HepG2 (cell line): ENCODE measurements around the gene NUB1. TPM values are rescaled to one million over a fixed set of nuclear protein-coding genes. Genes with fewer than 3 reads are reported as not detected.

ENCODE experiments used
- ATAC-seq: fragments of 200-7000 bp; cut with Tn5 transposase; 3 replicates; pipeline ENCODE4 v1.9.1; 2020; ENCODE audit warnings: mild to moderate bottlenecking, moderate library complexity
- BruUV-seq: library from RNA; stranded (reverse); fragments of 400-500 nt; replicated peaks from 2 replicates; lab custom pipeline; 2021; lab: Mats Ljungman, UMichigan
- CTCF ChIA-PET: fragments of 300-600 bp; formaldehyde crosslinking; extraction: SDS; loops from one replicate; lab custom pipeline; 2021; ENCODE audit warnings: low total read pairs, inconsistent platforms, low intra/inter-chr PET ratio; lab: Yijun Ruan, JAX
- POLR2A ChIA-PET: fragments of 350-600 bp; sonication (Branson Sonifier 250); formaldehyde crosslinking; loops from one replicate; lab custom pipeline; 2020; ENCODE audit warnings: antibody characterized with exemption, inconsistent platforms; lab: Yijun Ruan, JAX
- DNase-seq: peaks from one replicate; pipeline ENCODE4 v3.0.0-alpha.2; 2015; ENCODE audit warnings: low spot score
- FAIRE-seq: peaks from 3 replicates; lab custom pipeline; 2011; peaks lifted over from hg19 to GRCh38; lab: Jason Lieb, UNC
- H2AFZ ChIP-seq: one replicate; pipeline ENCODE4 v1.6.1; 2011; ENCODE audit warnings: low read length, inconsistent platforms
- H3K27ac ChIP-seq: fragments of 300-600 bp; 3 replicates; pipeline ENCODE4 v1.8.0; 2011; ENCODE audit warnings: mixed run types, mild to moderate bottlenecking, mixed read lengths, low read length, inconsistent platforms; ENCODE audit not compliant: insufficient read depth; ENCODE audit errors: extremely low read length
- H3K27me3 ChIP-seq, 2 experiments: fragments of 200-600 bp in 1 of 2; 2 replicates in 1 of 2; 3 replicates in 1 of 2; pipeline versions ENCODE4 v1.6.0 to v1.8.0; 2011; ENCODE audit warnings: low read length in 2 of 2, mild to moderate bottlenecking in 2 of 2, moderate library complexity in 2 of 2, inconsistent platforms in 1 of 2; ENCODE audit not compliant: insufficient read depth in 2 of 2, control insufficient read depth in 1 of 2
- H3K36me3 ChIP-seq, 2 experiments: fragments of 200-600 bp in 1 of 2; replicated peaks in 1 of 2; 2 replicates in 1 of 2; 3 replicates in 1 of 2; pipeline versions ENCODE4 v1.5.1 to v1.8.0; 2011; ENCODE audit warnings: low read length in 2 of 2, inconsistent platforms in 1 of 2; ENCODE audit not compliant: insufficient read depth in 2 of 2, control insufficient read depth in 1 of 2
- H3K4me1 ChIP-seq: 2 replicates; pipeline ENCODE4 v1.5.1; 2012; ENCODE audit warnings: low read length, inconsistent platforms; ENCODE audit not compliant: insufficient read depth
- H3K4me2 ChIP-seq: 2 replicates; pipeline ENCODE4 v1.6.0; 2011; ENCODE audit warnings: low read depth, low read length, inconsistent platforms
- H3K4me3 ChIP-seq, 3 experiments: fragments of 200-600 bp in 1 of 3; sonication (generic), shearing (Covaris generic) in 1 of 3; replicated peaks in 1 of 3; 2 replicates each; pipeline ENCODE4 v1.5.1; 2011 to 2016; ENCODE audit warnings: low read length in 3 of 3, inconsistent platforms in 2 of 3, low read depth in 2 of 3, mild to moderate bottlenecking in 2 of 3, control low read depth in 1 of 3, mixed read lengths in 1 of 3; ENCODE audit not compliant: insufficient read depth in 1 of 3
- H3K79me2 ChIP-seq: one replicate; pipeline ENCODE4 v1.6.1; 2011; ENCODE audit warnings: low read length, inconsistent platforms; ENCODE audit not compliant: insufficient read depth
- H3K9ac ChIP-seq: 2 replicates; pipeline ENCODE4 v1.6.0; 2011; ENCODE audit warnings: mild to moderate bottlenecking, low read depth, low read length, inconsistent platforms; ENCODE audit not compliant: insufficient read depth
- H3K9me3 ChIP-seq: 2 replicates; pipeline ENCODE4 v1.5.1; 2012; ENCODE audit warnings: mild to moderate bottlenecking, low read length
- H4K20me1 ChIP-seq: 2 replicates; pipeline ENCODE4 v1.6.0; 2011; ENCODE audit warnings: inconsistent platforms, mild to moderate bottlenecking, low read length, moderate library complexity; ENCODE audit not compliant: insufficient read depth
- KIAA2018 ChIP-seq: sonication (generic); formaldehyde crosslinking; IDR thresholded peaks from 2 replicates; pipeline ENCODE4 v1.5.0; 2020; ENCODE audit warnings: mild to moderate bottlenecking, missing genetic modification reagents, borderline replicate concordance
- PHB2 ChIP-seq: fragments of 450-650 bp; IDR thresholded peaks from 2 replicates; pipeline ENCODE4 v1.6.1; 2018; ENCODE audit not compliant: partially characterized antibody
- PHF5A ChIP-seq: IDR thresholded peaks from one replicate; pipeline ENCODE4 v1.6.1; 2018; ENCODE audit warnings: low read depth, missing genetic modification reagents; ENCODE audit not compliant: unreplicated experiment
- ZNF3 ChIP-seq: IDR thresholded peaks from 2 replicates; pipeline ENCODE4 v1.7.0; 2017; ENCODE audit warnings: inconsistent platforms
- ZNF629 ChIP-seq: sonication (generic); formaldehyde crosslinking; conservative IDR thresholded peaks from 2 replicates; pipeline ENCODE4 v1.5.0; 2020; ENCODE audit warnings: missing genetic modification reagents
- WGBS: methylation state at CpG from one replicate; pipeline ENCODE4 v1.1.6; 2017; ENCODE audit warnings: low lambda C conversion rate; 5-methylcytosine and 5-hydroxymethylcytosine counted together
- in situ Hi-C: cut with HindIII; loops from 2 replicates; pipeline ENCODE4 v1.10.0; 2017; ENCODE audit warnings: low pct_unique_long_range_greater_than_20kb; ENCODE audit not compliant: extremely low pct_ligation_motif_present
- intact Hi-C: fragments of 100-400 bp; cut with micrococcal nuclease; formaldehyde crosslinking; loops from one replicate; pipeline ENCODE4 v1.10.0; 2022; ENCODE audit not compliant: unreplicated experiment
- polyA plus RNA-seq, 8 experiments: library from polyadenylated mRNA; depleted of rRNA in 3 of 8; stranded (reverse) in 7 of 8; unstranded in 1 of 8; fragments of >200 nt; fragmentation: Illumina TruSeq in 4 of 8; extraction: Trizol in 4 of 8; gene quantifications; 2 replicates each; pipeline versions ENCODE4 v1.2.1 to v1.2.3, GENCODE V29; 2011 to 2016; ENCODE audit warnings: low read depth in 4 of 8, missing spikeins in 1 of 8, mixed read lengths in 1 of 8; ENCODE audit not compliant: insufficient read depth in 1 of 8
- total RNA-seq, 5 experiments: library from RNA; depleted of rRNA; stranded (reverse); fragments of >200 nt; fragmentation: Illumina TruSeq; extraction: Trizol; gene quantifications; 2 replicates each; pipeline ENCODE4 v1.2.3, GENCODE V29; 2016; ENCODE audit warnings: low read depth in 1 of 5

Gene NUB1
- total and polyA plus RNA-seq, 2 of the 13 experiments (the other 11 are each of a cell fraction or from before 2014, with no cell fraction given) = 27.1 to 37.0 TPM

GRCh38 chr7:151301471-151302462 is 39.8 kb upstream of the NUB1 start:
- FAIRE-seq (no peak), DNase-seq (no peak), ATAC-seq (no peak; the same call in 2 of the 3 replicates)
- Histone ChIP-seq H3K79me2 (no peaks in the 10 kb centered on the region), H3K36me3 (no peaks in the 10 kb centered on the region), H3K27me3 (peaks cover 5 to 44% of the 10 kb centered on the region in 2 experiments; a peak in 3 of 5 replicates), H2AFZ (no peak overlapping the region), H4K20me1 (no peaks in the 10 kb centered on the region), H3K27ac (no peak overlapping the region), H3K9me3 (no peaks in the 10 kb centered on the region), H3K4me3 (no peak overlapping the region), H3K4me1 (no peaks in the 10 kb centered on the region), H3K9ac (no peak overlapping the region), H3K4me2 (no peak overlapping the region)
- intact Hi-C loops = loop anchor here (2.0 to 10.0 kb wide), 3 partner anchors 51 to 167 kb away; no protein-coding TSS in a partner anchor
- TF ChIP-seq ZNF629 (CRISPR knock-in tag) = no peak
- no peak for TF ChIP-seq KIAA2018 (CRISPR knock-in tag)
- TF ChIP-seq ZNF3 (CRISPR knock-in tag) = no peak
- no peak for TF ChIP-seq PHF5A (CRISPR knock-in tag)
- TF ChIP-seq PHB2 = no peak
- no TSS peak for BruUV-seq
- WGBS = 14% methylated on average over 13 of the region's 20 CpGs
- in situ Hi-C loops = loop anchor here (5.0 to 10.0 kb wide), 3 partner anchors 49 to 177 kb away; no protein-coding TSS in a partner anchor
- POLR2A ChIA-PET = no interaction called here
- CTCF ChIA-PET = interaction anchor here (2.2 kb wide), 1 partner anchor 178 kb away, joined by 16 read pairs; no protein-coding TSS in a partner anchor
